K562 (cell line): Measurements from ENCODE around the gene PLCB3. TPM values are rescaled to one million over a fixed set of nuclear protein-coding genes. Genes with fewer than 3 reads are reported as not detected.

Experiments
- ATAC-seq: fragments of 200-7000 bp; cut with Tn5 transposase; 3 replicates; pipeline ENCODE4 v1.9.1; 2020; ENCODE audit warnings: moderate library complexity
- BruUV-seq: library from RNA; stranded (reverse); fragments of 400-500 nt; replicated peaks from 2 replicates; lab custom pipeline; 2021; lab: Mats Ljungman, UMichigan
- CTCF ChIA-PET: fragments of 300-600 bp; formaldehyde crosslinking; extraction: SDS; loops from one replicate; lab custom pipeline; 2021; ENCODE audit warnings: low intra/inter-chr PET ratio; lab: Yijun Ruan, JAX
- POLR2A ChIA-PET: fragments of 300-600, 350-650 bp; sonication (Branson Sonifier 250); formaldehyde crosslinking; extraction: SDS; loops from one replicate; lab custom pipeline; 2021; ENCODE audit warnings: antibody characterized with exemption, inconsistent platforms; lab: Yijun Ruan, JAX
- DNase-seq, 4 experiments: peaks; one replicate each; pipeline versions ENCODE4 v3.0.0 to v3.0.0-alpha.2; 2011 to 2018; ENCODE audit warnings: low spot score in 3 of 4, mixed read lengths in 3 of 4; ENCODE audit errors: extremely low read depth in 1 of 4
- FAIRE-seq: peaks from 2 replicates; lab custom pipeline; 2011; peaks lifted over from hg19 to GRCh38; lab: Jason Lieb, UNC
- H2AFZ ChIP-seq: 2 replicates; pipeline ENCODE4 v1.6.0; 2011; ENCODE audit warnings: low read depth, low read length, control low read depth, inconsistent platforms
- H3K27ac ChIP-seq: fragments of 200-600 bp; 3 replicates; pipeline ENCODE4 v1.8.0; 2011; ENCODE audit warnings: low read depth, mild to moderate bottlenecking, control low read depth, inconsistent platforms, low read length, moderate library complexity, mixed read lengths; ENCODE audit errors: extremely low read depth
- H3K27me3 ChIP-seq, 2 experiments: fragments of 300-600 bp in 1 of 2; 2 replicates in 1 of 2; 3 replicates in 1 of 2; pipeline versions ENCODE4 v1.6.0 to v1.8.0; 2011; ENCODE audit warnings: inconsistent platforms in 2 of 2, low read length in 2 of 2, mild to moderate bottlenecking in 1 of 2, mixed read lengths in 1 of 2, moderate library complexity in 1 of 2; ENCODE audit not compliant: control insufficient read depth in 2 of 2, insufficient read depth in 2 of 2
- H3K36me3 ChIP-seq: fragments of 300-600 bp; 3 replicates; pipeline ENCODE4 v1.8.0; 2011; ENCODE audit warnings: mild to moderate bottlenecking, low read length, inconsistent platforms; ENCODE audit not compliant: control insufficient read depth, insufficient read depth
- H3K4me1 ChIP-seq, 2 experiments: fragments of 200-600 bp in 1 of 2; replicated peaks in 1 of 2; 2 replicates in 1 of 2; 3 replicates in 1 of 2; pipeline versions ENCODE4 v1.5.1 to v1.8.0; 2011; ENCODE audit warnings: inconsistent platforms in 2 of 2, low read length in 2 of 2, mild to moderate bottlenecking in 1 of 2, mixed read lengths in 1 of 2, moderate library complexity in 1 of 2; ENCODE audit not compliant: control insufficient read depth in 2 of 2, insufficient read depth in 2 of 2
- H3K4me2 ChIP-seq: 2 replicates; pipeline ENCODE4 v1.6.1; 2011; ENCODE audit warnings: low read length, control low read depth, inconsistent platforms, mixed read lengths; ENCODE audit not compliant: insufficient read depth
- H3K4me3 ChIP-seq: fragments of 200-600 bp; sonication (generic), shearing (Covaris generic); 2 replicates; pipeline ENCODE4 v1.5.1; 2016; ENCODE audit warnings: control low read depth, inconsistent platforms
- H3K79me2 ChIP-seq: fragments of 200-600 bp; 3 replicates; pipeline ENCODE4 v1.8.0; 2011; ENCODE audit warnings: low read length, inconsistent platforms; ENCODE audit not compliant: control insufficient read depth, insufficient read depth
- H3K9ac ChIP-seq, 2 experiments: 2 replicates each; pipeline versions ENCODE4 v1.6.0 to v1.6.1; 2011; ENCODE audit warnings: low read depth in 2 of 2, low read length in 2 of 2, control low read depth in 1 of 2, inconsistent platforms in 1 of 2, mild to moderate bottlenecking in 1 of 2, mixed read lengths in 1 of 2; ENCODE audit not compliant: insufficient read depth in 1 of 2
- H3K9me1 ChIP-seq: one replicate; pipeline ENCODE4 v1.6.0; 2011; ENCODE audit warnings: inconsistent platforms, mild to moderate bottlenecking, low read length, moderate library complexity; ENCODE audit not compliant: control insufficient read depth, insufficient read depth
- H3K9me3 ChIP-seq: replicated peaks from 2 replicates; pipeline ENCODE4 v1.5.1; 2011; ENCODE audit warnings: low read depth, low read length, inconsistent platforms; ENCODE audit not compliant: control insufficient read depth, insufficient read depth
- H4K20me1 ChIP-seq: replicated peaks from 2 replicates; pipeline ENCODE4 v1.6.1; 2011; ENCODE audit warnings: low read length, inconsistent platforms, mixed read lengths; ENCODE audit not compliant: control insufficient read depth, insufficient read depth
- HDGF ChIP-seq: fragments of 450-650 bp; IDR thresholded peaks from 2 replicates; pipeline ENCODE4 v1.6.1; 2016
- HEY1 ChIP-seq: fragments of 250-450 bp; sonication (Bioruptor Pico); IDR thresholded peaks from 2 replicates; pipeline ENCODE4 v1.5.0; 2020; ENCODE audit warnings: mild to moderate bottlenecking, moderate library complexity, borderline replicate concordance
- KLF6 ChIP-seq: fragments of 250-450 bp; sonication (Bioruptor Pico); IDR thresholded peaks from 2 replicates; pipeline ENCODE4 v1.4.0; 2020; ENCODE audit warnings: mild to moderate bottlenecking, moderate library complexity, borderline replicate concordance
- POLR2G ChIP-seq: fragments of 200-400 bp; formaldehyde crosslinking; IDR thresholded peaks from 2 replicates; pipeline ENCODE4 v1.6.1; 2017; ENCODE audit warnings: low read depth, mild to moderate bottlenecking, antibody characterized with exemption, low read length, moderate library complexity
- RBFOX2 ChIP-seq: fragments of 200-400 bp; formaldehyde crosslinking; IDR thresholded peaks from 2 replicates; pipeline ENCODE4 v1.6.1; 2017; ENCODE audit warnings: low read depth, mild to moderate bottlenecking, low read length, moderate library complexity
- RBM14 ChIP-seq: fragments of 200-400 bp; formaldehyde crosslinking; IDR thresholded peaks from 2 replicates; pipeline ENCODE4 v1.6.1; 2018; ENCODE audit warnings: low read depth, mild to moderate bottlenecking, low read length, moderate library complexity, borderline replicate concordance; ENCODE audit not compliant: insufficient read depth
- ZNF589 ChIP-seq: fragments of 200-800 bp; sonication (Bioruptor generic); IDR thresholded peaks from 2 replicates; pipeline ENCODE4 v1.6.1; 2016; ENCODE audit warnings: low read depth, missing genetic modification characterization, missing compliant biosample characterization
- WGBS: fragments of 100-300 bp; shearing (Covaris generic); methylation state at CpG from one replicate; pipeline ENCODE4 v1.1.6; 2016; ENCODE audit warnings: low coverage, mixed read lengths; ENCODE audit not compliant: insufficient coverage; ENCODE audit errors: missing lambda C conversion rate; 5-methylcytosine and 5-hydroxymethylcytosine counted together
- in situ Hi-C: fragments of 300-500 bp; cut with MboI; formaldehyde crosslinking; loops from 4 replicates; pipeline ENCODE4 v1.15.0; 2018; ENCODE audit warnings: inconsistent platforms, mixed read lengths
- intact Hi-C: fragments of 100-400 bp; cut with micrococcal nuclease; formaldehyde crosslinking; loops from 2 replicates; pipeline ENCODE4 v1.14.2; 2022
- polyA plus RNA-seq, 8 experiments: library from polyadenylated mRNA; depleted of rRNA in 4 of 8; stranded (reverse) in 5 of 8; unstranded in 3 of 8; fragments of >200 nt; fragmentation: Nextera tagmentation in 2 of 8; fragmentation: Illumina TruSeq in 1 of 8; extraction: Ambion mirVana in 2 of 8; extraction: Trizol in 1 of 8; gene quantifications; 2 replicates each; pipeline versions ENCODE4 v1.2.1 to v1.2.3, GENCODE V29; 2011 to 2014; ENCODE audit warnings: inconsistent platforms in 1 of 8, missing spikeins in 1 of 8
- total RNA-seq, 7 experiments: library from RNA; depleted of rRNA in 6 of 7; stranded (reverse); fragments of >200 nt in 6 of 7; fragmentation: Illumina TruSeq in 2 of 7; extraction: Trizol in 2 of 7; gene quantifications; 2 replicates each; pipeline versions ENCODE4 v1.2.1 to v1.2.3, GENCODE V29; 2011 to 2021; ENCODE audit warnings: low replicate concordance in 1 of 7
- TF ChIP-seq, protein P1 (sequence below): fragments of 450-650 bp; IDR thresholded peaks from 2 replicates; pipeline ENCODE4 v1.6.1; 2016; ENCODE audit warnings: mild to moderate bottlenecking, moderate library complexity

Gene PLCB3
- total and polyA plus RNA-seq, 9 of the 15 experiments (the other 6 are each of a cell fraction or from before 2014, with no cell fraction given), result 0.31 to 44.8 (median 14.6) TPM

- CTCF ChIA-PET, result no interaction called here
- intact Hi-C loops, result loop anchor here (10.0 kb wide), 1 partner anchor 64 kb away; the partner anchor contains the start of genes CATSPERZ and ESRRA
- no TSS peak for BruUV-seq
Observed at GRCh38 chr11:64241241-64241490, 10.2 kb upstream of the PLCB3 start.

More at GRCh38 chr11:64241241-64241490, 10.2 kb upstream of the PLCB3 start:
- Histone ChIP-seq H3K27me3 (no peaks in the 10 kb centered on the region), H3K9me3 (no peaks in the 10 kb centered on the region), H3K27ac (peak overlapping the region; percentile 95), H2AFZ (peak overlapping the region; percentile 75), H3K9me1 (no peaks in the 10 kb centered on the region), H3K4me1 (peaks cover 26 to 70% of the 10 kb centered on the region in 2 experiments), H4K20me1 (0 out of 2 replicates have a peak, but pooled peaks cover 3% of the 10 kb centered on the region), H3K9ac (peak overlapping the region; percentile 93 to 94), H3K4me3 (peak overlapping the region; percentile 99), H3K36me3 (peaks cover 71% of the 10 kb centered on the region), H3K79me2 (peaks cover 57% of the 10 kb centered on the region), H3K4me2 (peak overlapping the region; percentile 85; the same call in 1 of the 2 replicates)
- TF ChIP-seq ZNF589 (CRISPR knock-in tag), result no peak
- TF ChIP-seq RBFOX2, result peak; percentile 76
- TF ChIP-seq KLF6 (CRISPR knock-in tag), result no peak
- TF ChIP-seq HEY1, result no peak
- TF ChIP-seq, protein P1, sequence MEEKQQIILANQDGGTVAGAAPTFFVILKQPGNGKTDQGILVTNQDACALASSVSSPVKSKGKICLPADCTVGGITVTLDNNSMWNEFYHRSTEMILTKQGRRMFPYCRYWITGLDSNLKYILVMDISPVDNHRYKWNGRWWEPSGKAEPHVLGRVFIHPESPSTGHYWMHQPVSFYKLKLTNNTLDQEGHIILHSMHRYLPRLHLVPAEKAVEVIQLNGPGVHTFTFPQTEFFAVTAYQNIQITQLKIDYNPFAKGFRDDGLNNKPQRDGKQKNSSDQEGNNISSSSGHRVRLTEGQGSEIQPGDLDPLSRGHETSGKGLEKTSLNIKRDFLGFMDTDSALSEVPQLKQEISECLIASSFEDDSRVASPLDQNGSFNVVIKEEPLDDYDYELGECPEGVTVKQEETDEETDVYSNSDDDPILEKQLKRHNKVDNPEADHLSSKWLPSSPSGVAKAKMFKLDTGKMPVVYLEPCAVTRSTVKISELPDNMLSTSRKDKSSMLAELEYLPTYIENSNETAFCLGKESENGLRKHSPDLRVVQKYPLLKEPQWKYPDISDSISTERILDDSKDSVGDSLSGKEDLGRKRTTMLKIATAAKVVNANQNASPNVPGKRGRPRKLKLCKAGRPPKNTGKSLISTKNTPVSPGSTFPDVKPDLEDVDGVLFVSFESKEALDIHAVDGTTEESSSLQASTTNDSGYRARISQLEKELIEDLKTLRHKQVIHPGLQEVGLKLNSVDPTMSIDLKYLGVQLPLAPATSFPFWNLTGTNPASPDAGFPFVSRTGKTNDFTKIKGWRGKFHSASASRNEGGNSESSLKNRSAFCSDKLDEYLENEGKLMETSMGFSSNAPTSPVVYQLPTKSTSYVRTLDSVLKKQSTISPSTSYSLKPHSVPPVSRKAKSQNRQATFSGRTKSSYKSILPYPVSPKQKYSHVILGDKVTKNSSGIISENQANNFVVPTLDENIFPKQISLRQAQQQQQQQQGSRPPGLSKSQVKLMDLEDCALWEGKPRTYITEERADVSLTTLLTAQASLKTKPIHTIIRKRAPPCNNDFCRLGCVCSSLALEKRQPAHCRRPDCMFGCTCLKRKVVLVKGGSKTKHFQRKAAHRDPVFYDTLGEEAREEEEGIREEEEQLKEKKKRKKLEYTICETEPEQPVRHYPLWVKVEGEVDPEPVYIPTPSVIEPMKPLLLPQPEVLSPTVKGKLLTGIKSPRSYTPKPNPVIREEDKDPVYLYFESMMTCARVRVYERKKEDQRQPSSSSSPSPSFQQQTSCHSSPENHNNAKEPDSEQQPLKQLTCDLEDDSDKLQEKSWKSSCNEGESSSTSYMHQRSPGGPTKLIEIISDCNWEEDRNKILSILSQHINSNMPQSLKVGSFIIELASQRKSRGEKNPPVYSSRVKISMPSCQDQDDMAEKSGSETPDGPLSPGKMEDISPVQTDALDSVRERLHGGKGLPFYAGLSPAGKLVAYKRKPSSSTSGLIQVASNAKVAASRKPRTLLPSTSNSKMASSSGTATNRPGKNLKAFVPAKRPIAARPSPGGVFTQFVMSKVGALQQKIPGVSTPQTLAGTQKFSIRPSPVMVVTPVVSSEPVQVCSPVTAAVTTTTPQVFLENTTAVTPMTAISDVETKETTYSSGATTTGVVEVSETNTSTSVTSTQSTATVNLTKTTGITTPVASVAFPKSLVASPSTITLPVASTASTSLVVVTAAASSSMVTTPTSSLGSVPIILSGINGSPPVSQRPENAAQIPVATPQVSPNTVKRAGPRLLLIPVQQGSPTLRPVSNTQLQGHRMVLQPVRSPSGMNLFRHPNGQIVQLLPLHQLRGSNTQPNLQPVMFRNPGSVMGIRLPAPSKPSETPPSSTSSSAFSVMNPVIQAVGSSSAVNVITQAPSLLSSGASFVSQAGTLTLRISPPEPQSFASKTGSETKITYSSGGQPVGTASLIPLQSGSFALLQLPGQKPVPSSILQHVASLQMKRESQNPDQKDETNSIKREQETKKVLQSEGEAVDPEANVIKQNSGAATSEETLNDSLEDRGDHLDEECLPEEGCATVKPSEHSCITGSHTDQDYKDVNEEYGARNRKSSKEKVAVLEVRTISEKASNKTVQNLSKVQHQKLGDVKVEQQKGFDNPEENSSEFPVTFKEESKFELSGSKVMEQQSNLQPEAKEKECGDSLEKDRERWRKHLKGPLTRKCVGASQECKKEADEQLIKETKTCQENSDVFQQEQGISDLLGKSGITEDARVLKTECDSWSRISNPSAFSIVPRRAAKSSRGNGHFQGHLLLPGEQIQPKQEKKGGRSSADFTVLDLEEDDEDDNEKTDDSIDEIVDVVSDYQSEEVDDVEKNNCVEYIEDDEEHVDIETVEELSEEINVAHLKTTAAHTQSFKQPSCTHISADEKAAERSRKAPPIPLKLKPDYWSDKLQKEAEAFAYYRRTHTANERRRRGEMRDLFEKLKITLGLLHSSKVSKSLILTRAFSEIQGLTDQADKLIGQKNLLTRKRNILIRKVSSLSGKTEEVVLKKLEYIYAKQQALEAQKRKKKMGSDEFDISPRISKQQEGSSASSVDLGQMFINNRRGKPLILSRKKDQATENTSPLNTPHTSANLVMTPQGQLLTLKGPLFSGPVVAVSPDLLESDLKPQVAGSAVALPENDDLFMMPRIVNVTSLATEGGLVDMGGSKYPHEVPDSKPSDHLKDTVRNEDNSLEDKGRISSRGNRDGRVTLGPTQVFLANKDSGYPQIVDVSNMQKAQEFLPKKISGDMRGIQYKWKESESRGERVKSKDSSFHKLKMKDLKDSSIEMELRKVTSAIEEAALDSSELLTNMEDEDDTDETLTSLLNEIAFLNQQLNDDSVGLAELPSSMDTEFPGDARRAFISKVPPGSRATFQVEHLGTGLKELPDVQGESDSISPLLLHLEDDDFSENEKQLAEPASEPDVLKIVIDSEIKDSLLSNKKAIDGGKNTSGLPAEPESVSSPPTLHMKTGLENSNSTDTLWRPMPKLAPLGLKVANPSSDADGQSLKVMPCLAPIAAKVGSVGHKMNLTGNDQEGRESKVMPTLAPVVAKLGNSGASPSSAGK, result no peak
- TF ChIP-seq HDGF, result 0 out of 2 replicates have a peak, but pooled peaks have one; percentile 86
- TF ChIP-seq POLR2G, result peak; percentile 22; the same call in 1 of the 2 replicates
- no peak for TF ChIP-seq RBM14
- WGBS, result 0% methylated on average over 11 of the region's 24 CpGs
- DNase-seq (peak in 3 of 4 experiments; percentile 84 to 96 (median 88)), ATAC-seq (peak; percentile 83), FAIRE-seq (peak; percentile 92)
- in situ Hi-C loops, result no loop called here
- POLR2A ChIA-PET, result interaction anchor here (0.5 to 1.0 kb wide), 11 partner anchors 9 to 701 kb away, joined by 3 to 6 read pairs (median 5); partner anchors contain the start of genes ESRRA and FERMT3
